PC-3 (cell line): ENCODE measurements around the gene ZBTB24. TPM values are rescaled to one million over a fixed set of nuclear protein-coding genes. Genes with fewer than 3 reads are reported as not detected.

Experiments
- ATAC-seq: fragments of 200-7000 bp; cut with Tn5 transposase; 2 replicates; pipeline ENCODE4 v1.9.1; 2020; ENCODE audit warnings: mild to moderate bottlenecking, moderate library complexity
- BruUV-seq: library from RNA; stranded (reverse); fragments of 400-500 nt; replicated peaks from 2 replicates; lab custom pipeline; 2021; lab: Mats Ljungman, UMichigan
- CTCF ChIA-PET: fragments of 300-600 bp; sonication (Branson Sonifier 250); formaldehyde crosslinking; loops from one replicate; lab custom pipeline; 2022; ENCODE audit warnings: antibody characterized with exemption; lab: Charles Lee
- POLR2A ChIA-PET: fragments of 300-600 bp; sonication (Branson Sonifier 250); formaldehyde crosslinking; loops from one replicate; lab custom pipeline; 2022; ENCODE audit warnings: antibody characterized with exemption; ENCODE audit not compliant: unreplicated experiment; lab: Charles Lee
- DNase-seq: peaks from one replicate; pipeline ENCODE4 v3.0.0-alpha.2; 2015
- H2AFZ ChIP-seq: fragments of 300-600 bp; sonication (generic); 2 replicates; pipeline ENCODE4 v1.6.0; 2016; ENCODE audit warnings: antibody characterized with exemption, low read length
- H3F3A ChIP-seq: fragments of 300-600 bp; sonication (generic); one replicate; pipeline ENCODE4 v1.6.0; 2017; ENCODE audit warnings: antibody characterized with exemption, low read length, control low read depth, mild to moderate bottlenecking; ENCODE audit not compliant: unreplicated experiment
- H3K27ac ChIP-seq: fragments of 300-600 bp; sonication (generic); 2 replicates; pipeline ENCODE4 v1.5.1; 2016; ENCODE audit warnings: mild to moderate bottlenecking, low read length
- H3K27me3 ChIP-seq: fragments of 300-600 bp; sonication (generic); 2 replicates; pipeline ENCODE4 v1.6.1; 2016; ENCODE audit warnings: low read length, mixed read lengths
- H3K36me3 ChIP-seq: fragments of 300-600 bp; sonication (generic); 2 replicates; pipeline ENCODE4 v1.6.1; 2016; ENCODE audit warnings: low read depth, mixed run types, low read length, mixed read lengths
- H3K4me1 ChIP-seq: fragments of 300-600 bp; sonication (generic); 2 replicates; pipeline ENCODE4 v1.5.1; 2016; ENCODE audit warnings: low read length; ENCODE audit not compliant: insufficient read depth
- H3K4me2 ChIP-seq: fragments of 300-600 bp; sonication (generic); 2 replicates; pipeline ENCODE4 v1.6.0; 2016; ENCODE audit warnings: low read length
- H3K4me3 ChIP-seq: fragments of 300-600 bp; sonication (generic); 2 replicates; pipeline ENCODE4 v1.5.1; 2016; ENCODE audit warnings: mild to moderate bottlenecking, low read length, mixed read lengths
- H3K79me2 ChIP-seq: fragments of 300-600 bp; sonication (generic); 2 replicates; pipeline ENCODE4 v1.6.1; 2017; ENCODE audit warnings: low read length, mixed read lengths
- H3K9ac ChIP-seq: fragments of 300-600 bp; sonication (generic); 2 replicates; pipeline ENCODE4 v1.6.0; 2016; ENCODE audit warnings: mild to moderate bottlenecking, low read length
- H3K9me2 ChIP-seq: fragments of 300-600 bp; sonication (generic); replicated peaks from 2 replicates; pipeline ENCODE4 v1.6.1; 2016; ENCODE audit warnings: mixed run types, low read length, mixed read lengths
- H3K9me3 ChIP-seq: fragments of 300-600 bp; sonication (generic); 2 replicates; pipeline ENCODE4 v1.6.1; 2016; ENCODE audit warnings: low read length, mixed read lengths
- H4K20me1 ChIP-seq: fragments of 300-600 bp; sonication (generic); 2 replicates; pipeline ENCODE4 v1.6.1; 2016; ENCODE audit warnings: low read length, mixed read lengths
- EZH2 ChIP-seq: fragments of 300-600 bp; sonication (generic); IDR thresholded peaks from one replicate; pipeline ENCODE4 v1.6.1; 2017; ENCODE audit warnings: antibody characterized with exemption, mild to moderate bottlenecking, low read length; ENCODE audit not compliant: unreplicated experiment
- EZH2phosphoT487 ChIP-seq: fragments of 300-600 bp; sonication (generic); IDR thresholded peaks from 2 replicates; pipeline ENCODE4 v1.6.1; 2018; ENCODE audit warnings: mild to moderate bottlenecking, antibody characterized with exemption, low read length, borderline replicate concordance
- intact Hi-C: fragments of 100-400 bp; cut with micrococcal nuclease; formaldehyde crosslinking; loops from 2 replicates; pipeline ENCODE4 v1.9.0; 2023
- total RNA-seq: library from RNA; depleted of rRNA; stranded (reverse); fragments of >200 nt; gene quantifications from 2 replicates; pipeline ENCODE4 v1.2.3, GENCODE V29; 2014
- TF ChIP-seq, protein P1 (sequence below): fragments of 300-600 bp; sonication (generic); conservative IDR thresholded peaks from 2 replicates; pipeline ENCODE4 v1.5.1; 2017; ENCODE audit warnings: antibody characterized with exemption, low read depth, mild to moderate bottlenecking, low read length

ZBTB24 gene
- total RNA-seq, 1 experiment from 2014 or later, result 6.1 TPM

- no peaks in the 10 kb centered on the region for H3K27me3 ChIP-seq
- no peaks in the 10 kb centered on the region for H3K36me3 ChIP-seq
- CTCF ChIA-PET, result no interaction called here
- H3K79me2 ChIP-seq, result no peaks in the 10 kb centered on the region
- TF ChIP-seq EZH2phosphoT487, result no peak
- no peak for TF ChIP-seq EZH2
- TF ChIP-seq, protein P1, sequence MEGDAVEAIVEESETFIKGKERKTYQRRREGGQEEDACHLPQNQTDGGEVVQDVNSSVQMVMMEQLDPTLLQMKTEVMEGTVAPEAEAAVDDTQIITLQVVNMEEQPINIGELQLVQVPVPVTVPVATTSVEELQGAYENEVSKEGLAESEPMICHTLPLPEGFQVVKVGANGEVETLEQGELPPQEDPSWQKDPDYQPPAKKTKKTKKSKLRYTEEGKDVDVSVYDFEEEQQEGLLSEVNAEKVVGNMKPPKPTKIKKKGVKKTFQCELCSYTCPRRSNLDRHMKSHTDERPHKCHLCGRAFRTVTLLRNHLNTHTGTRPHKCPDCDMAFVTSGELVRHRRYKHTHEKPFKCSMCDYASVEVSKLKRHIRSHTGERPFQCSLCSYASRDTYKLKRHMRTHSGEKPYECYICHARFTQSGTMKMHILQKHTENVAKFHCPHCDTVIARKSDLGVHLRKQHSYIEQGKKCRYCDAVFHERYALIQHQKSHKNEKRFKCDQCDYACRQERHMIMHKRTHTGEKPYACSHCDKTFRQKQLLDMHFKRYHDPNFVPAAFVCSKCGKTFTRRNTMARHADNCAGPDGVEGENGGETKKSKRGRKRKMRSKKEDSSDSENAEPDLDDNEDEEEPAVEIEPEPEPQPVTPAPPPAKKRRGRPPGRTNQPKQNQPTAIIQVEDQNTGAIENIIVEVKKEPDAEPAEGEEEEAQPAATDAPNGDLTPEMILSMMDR, result no peak
- no peaks in the 10 kb centered on the region for H3K9me2 ChIP-seq
- H4K20me1 ChIP-seq, result no peaks in the 10 kb centered on the region
- intact Hi-C loops, result no loop called here
- DNase-seq (no peak), ATAC-seq (no peak)
- H3K27ac ChIP-seq, result no peak overlapping the region
- no peaks in the 10 kb centered on the region for H3K9me3 ChIP-seq
- H3K9ac ChIP-seq, result no peak overlapping the region
- no peaks in the 10 kb centered on the region for H3F3A ChIP-seq
- H3K4me1 ChIP-seq, result peaks cover 17% of the 10 kb centered on the region
- no peak overlapping the region for H3K4me2 ChIP-seq
- POLR2A ChIA-PET, result no interaction called here
- BruUV-seq, result no TSS peak
- no peak overlapping the region for H2AFZ ChIP-seq
- H3K4me3 ChIP-seq, result no peak overlapping the region
Observed at GRCh38 chr6:109506841-109507240, 23.8 kb upstream of the ZBTB24 start.

GRCh38 chr6:109506314-109506713, 23.3 kb upstream of the ZBTB24 start:
- CTCF ChIA-PET, result no interaction called here

More at GRCh38 chr6:109506314-109506713, 23.3 kb upstream of the ZBTB24 start:
- Histone ChIP-seq H4K20me1 (no peaks in the 10 kb centered on the region), H3F3A (no peaks in the 10 kb centered on the region), H3K79me2 (no peaks in the 10 kb centered on the region), H3K9ac (no peak overlapping the region), H2AFZ (no peak overlapping the region), H3K4me1 (peaks cover 17% of the 10 kb centered on the region), H3K9me2 (no peaks in the 10 kb centered on the region), H3K36me3 (no peaks in the 10 kb centered on the region), H3K27me3 (no peaks in the 10 kb centered on the region), H3K4me3 (no peak overlapping the region), H3K27ac (no peak overlapping the region), H3K4me2 (no peak overlapping the region), H3K9me3 (no peaks in the 10 kb centered on the region)
- no TSS peak for BruUV-seq
- TF ChIP-seq EZH2, result no peak
- TF ChIP-seq, protein P1, result no peak
- TF ChIP-seq EZH2phosphoT487, result no peak
- intact Hi-C loops, result no loop called here
- DNase-seq, result no peak
- ATAC-seq, result no peak
- POLR2A ChIA-PET, result no interaction called here
